Neutrophil (primary cell): Measurements from ENCODE around the gene RASSF8.

Experiments used
- H3K27ac ChIP-seq: fragments of 200-600 bp; sonication (generic); 2 replicates; pipeline ENCODE4 v1.5.1; 2016; ENCODE audit warnings: mild to moderate bottlenecking, moderate library complexity
- H3K27me3 ChIP-seq: fragments of 200-600 bp; sonication (generic); 2 replicates; pipeline ENCODE4 v1.6.0; 2016; ENCODE audit warnings: mild to moderate bottlenecking
- H3K36me3 ChIP-seq: fragments of 200-600 bp; sonication (generic); 2 replicates; pipeline ENCODE4 v1.5.1; 2017
- H3K4me1 ChIP-seq, 2 experiments: fragments of 200-600 bp in 1 of 2; sonication (generic) in 1 of 2; 1 replicate in 1 of 2; 2 replicates in 1 of 2; pipeline versions ENCODE4 v1.5.1 to v1.6.1; 2013 to 2016; ENCODE audit warnings: low read depth in 1 of 2, low read length in 1 of 2, mild to moderate bottlenecking in 1 of 2, moderate library complexity in 1 of 2; ENCODE audit not compliant: control insufficient read depth in 1 of 2, insufficient read depth in 1 of 2
- H3K4me3 ChIP-seq, 2 experiments: fragments of 200-600 bp in 1 of 2; sonication (generic) in 1 of 2; 1 replicate in 1 of 2; 2 replicates in 1 of 2; pipeline ENCODE4 v1.5.1; 2013 to 2016; ENCODE audit warnings: low read depth in 1 of 2, low read length in 1 of 2, mild to moderate bottlenecking in 1 of 2, moderate library complexity in 1 of 2
- H3K9me3 ChIP-seq: fragments of 200-600 bp; sonication (generic); 2 replicates; pipeline ENCODE4 v1.5.1; 2016
- TF ChIP-seq, protein P1 (sequence below): fragments of 200-600 bp; sonication (generic); IDR thresholded peaks from 2 replicates; pipeline ENCODE4 v1.5.1; 2016; ENCODE audit warnings: antibody characterized with exemption

The RASSF8 gene

DNA sequence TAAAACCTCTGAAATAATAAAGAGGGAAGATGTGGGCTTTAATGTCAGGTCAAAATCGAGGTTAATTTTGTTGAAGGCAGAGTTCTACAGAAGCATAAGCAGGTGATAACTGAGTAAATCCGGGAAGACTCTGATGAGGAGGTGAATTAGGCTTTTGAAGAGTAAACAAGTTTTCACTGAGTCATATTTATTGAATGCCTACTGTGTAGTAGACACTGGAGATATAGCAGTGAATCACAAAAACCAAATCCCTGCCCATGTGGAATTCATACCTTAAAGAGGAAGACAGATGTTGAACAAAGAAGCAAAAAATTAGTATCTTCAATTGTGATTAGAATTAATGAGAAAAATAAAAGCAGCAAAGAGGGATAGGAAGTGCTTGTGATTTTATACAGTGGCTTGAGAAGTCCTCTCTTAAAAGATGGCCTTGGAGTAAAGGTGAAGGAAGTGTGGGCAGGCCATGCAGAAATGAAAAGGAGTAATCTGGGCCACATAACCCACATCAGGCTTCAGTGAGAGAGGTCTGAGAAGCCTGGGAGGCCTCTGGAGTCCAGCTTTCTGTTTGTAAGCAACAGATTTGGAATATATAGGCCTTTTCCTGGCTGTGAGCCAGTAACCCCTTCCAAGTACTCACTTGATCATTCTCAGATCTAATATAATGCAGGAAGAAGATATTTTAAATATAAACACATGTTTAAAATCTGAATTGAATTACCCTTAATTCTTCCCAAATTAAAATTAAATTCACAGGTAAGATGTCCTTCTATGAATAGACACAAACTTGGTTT, 119.6 kb downstream of the RASSF8 start:
- Histone ChIP-seq H3K27ac (no peak overlapping the region), H3K36me3 (no peaks in the 10 kb centered on the region), H3K4me1 (no peaks in the 10 kb centered on the region), H3K4me3 (no peak overlapping the region), H3K9me3 (no peaks in the 10 kb centered on the region), H3K27me3 (no peaks in the 10 kb centered on the region)
- TF ChIP-seq, protein P1, sequence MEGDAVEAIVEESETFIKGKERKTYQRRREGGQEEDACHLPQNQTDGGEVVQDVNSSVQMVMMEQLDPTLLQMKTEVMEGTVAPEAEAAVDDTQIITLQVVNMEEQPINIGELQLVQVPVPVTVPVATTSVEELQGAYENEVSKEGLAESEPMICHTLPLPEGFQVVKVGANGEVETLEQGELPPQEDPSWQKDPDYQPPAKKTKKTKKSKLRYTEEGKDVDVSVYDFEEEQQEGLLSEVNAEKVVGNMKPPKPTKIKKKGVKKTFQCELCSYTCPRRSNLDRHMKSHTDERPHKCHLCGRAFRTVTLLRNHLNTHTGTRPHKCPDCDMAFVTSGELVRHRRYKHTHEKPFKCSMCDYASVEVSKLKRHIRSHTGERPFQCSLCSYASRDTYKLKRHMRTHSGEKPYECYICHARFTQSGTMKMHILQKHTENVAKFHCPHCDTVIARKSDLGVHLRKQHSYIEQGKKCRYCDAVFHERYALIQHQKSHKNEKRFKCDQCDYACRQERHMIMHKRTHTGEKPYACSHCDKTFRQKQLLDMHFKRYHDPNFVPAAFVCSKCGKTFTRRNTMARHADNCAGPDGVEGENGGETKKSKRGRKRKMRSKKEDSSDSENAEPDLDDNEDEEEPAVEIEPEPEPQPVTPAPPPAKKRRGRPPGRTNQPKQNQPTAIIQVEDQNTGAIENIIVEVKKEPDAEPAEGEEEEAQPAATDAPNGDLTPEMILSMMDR: no peak

DNA sequence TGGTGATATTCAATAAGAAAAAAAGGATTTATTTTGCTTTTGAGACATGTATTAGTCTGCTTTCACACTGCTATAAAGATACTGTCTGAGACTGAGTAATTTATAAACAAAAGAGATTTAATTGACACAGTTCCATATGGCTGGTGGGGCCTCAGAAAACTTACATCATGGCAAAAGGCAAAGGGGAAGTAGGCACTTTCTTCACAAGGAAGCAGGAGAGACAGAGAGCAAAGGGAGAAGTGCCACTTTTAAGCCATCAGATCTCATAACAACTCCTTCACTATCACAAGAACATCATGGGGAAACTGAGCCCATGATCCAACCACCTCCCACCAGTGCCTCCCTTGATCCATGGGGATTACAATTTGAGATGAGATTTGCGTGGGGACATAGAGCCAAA, 122.4 kb downstream of the RASSF8 start:
- Histone ChIP-seq H3K4me1 (no peaks in the 10 kb centered on the region), H3K9me3 (no peaks in the 10 kb centered on the region), H3K27ac (no peak overlapping the region), H3K4me3 (no peak overlapping the region), H3K36me3 (no peaks in the 10 kb centered on the region), H3K27me3 (no peaks in the 10 kb centered on the region)
- TF ChIP-seq, protein P1: no peak

GRCh38 chr12:26086936-26087335, 128.5 kb downstream of the RASSF8 start:
- Histone ChIP-seq H3K27me3 (no peaks in the 10 kb centered on the region), H3K9me3 (no peaks in the 10 kb centered on the region), H3K27ac (no peak overlapping the region), H3K36me3 (no peaks in the 10 kb centered on the region), H3K4me3 (no peak overlapping the region), H3K4me1 (no peaks in the 10 kb centered on the region)
- TF ChIP-seq, protein P1: no peak

- Histone ChIP-seq H3K27me3 (no peaks in the 10 kb centered on the region), H3K4me3 (no peak overlapping the region), H3K36me3 (no peaks in the 10 kb centered on the region), H3K4me1 (no peaks in the 10 kb centered on the region), H3K27ac (no peak overlapping the region), H3K9me3 (no peaks in the 10 kb centered on the region)
- TF ChIP-seq, protein P1: no peak
Observed at GRCh38 chr12:26088998-26089397, 130.5 kb downstream of the RASSF8 start.

GRCh38 chr12:26090836-26091510, 132.5 kb downstream of the RASSF8 start:
- TF ChIP-seq, protein P1: no peak
- no peak overlapping the region for H3K27ac ChIP-seq
- H3K4me1 ChIP-seq: no peaks in the 10 kb centered on the region

More at GRCh38 chr12:26090836-26091510, 132.5 kb downstream of the RASSF8 start:
- Histone ChIP-seq H3K4me3 (no peak overlapping the region), H3K27me3 (no peaks in the 10 kb centered on the region), H3K36me3 (no peaks in the 10 kb centered on the region), H3K9me3 (no peaks in the 10 kb centered on the region)
